ENCODE data around the gene FREY1.
A peak's percentile ranks its signal among the peaks of the same experiment; 100 is the strongest.

The FREY1 gene

DNA sequence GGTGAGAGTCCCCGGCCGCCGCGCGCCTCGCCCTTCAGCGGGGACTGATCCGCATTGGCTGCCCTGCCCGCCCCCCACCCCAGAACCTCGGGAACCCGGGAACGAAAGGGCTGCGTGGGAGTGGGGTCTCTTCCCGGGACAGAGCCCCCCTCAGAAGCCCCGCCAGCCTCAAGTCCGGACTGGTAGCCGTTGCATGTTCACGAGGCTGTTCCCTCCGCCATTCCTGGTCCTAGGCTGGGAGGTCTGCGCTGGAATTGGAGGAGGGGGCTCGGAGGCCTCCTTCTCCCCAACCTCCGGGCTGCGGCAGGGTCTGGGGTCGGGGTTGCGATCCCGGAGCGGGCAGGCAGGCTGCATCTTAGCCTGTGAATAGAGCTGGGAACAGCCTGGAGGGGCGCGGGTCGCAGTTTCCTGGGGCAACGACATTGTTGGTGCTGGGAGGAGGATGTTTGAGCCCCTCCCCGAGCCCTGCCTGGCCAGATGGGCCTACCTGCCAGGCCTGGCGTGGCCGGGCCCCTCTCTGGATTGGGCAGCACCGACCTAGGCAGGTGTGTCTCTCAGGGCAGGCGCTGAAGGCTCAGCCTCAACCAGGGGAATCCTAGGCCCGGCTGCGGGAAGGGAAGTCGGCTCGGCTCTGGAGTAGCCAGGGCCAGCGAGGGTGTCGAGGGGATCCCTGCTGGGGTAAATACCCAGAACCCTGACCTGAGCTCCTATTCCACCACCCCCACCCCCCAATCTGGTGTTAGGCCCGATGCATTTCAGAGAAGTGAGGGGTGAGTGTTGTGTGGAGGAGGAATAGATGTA lies 20.9 kb downstream of the FREY1 start:
- no peak for DNase-seq (ENCODE audit: low read depth)
- TF ChIP-seq, protein P1, sequence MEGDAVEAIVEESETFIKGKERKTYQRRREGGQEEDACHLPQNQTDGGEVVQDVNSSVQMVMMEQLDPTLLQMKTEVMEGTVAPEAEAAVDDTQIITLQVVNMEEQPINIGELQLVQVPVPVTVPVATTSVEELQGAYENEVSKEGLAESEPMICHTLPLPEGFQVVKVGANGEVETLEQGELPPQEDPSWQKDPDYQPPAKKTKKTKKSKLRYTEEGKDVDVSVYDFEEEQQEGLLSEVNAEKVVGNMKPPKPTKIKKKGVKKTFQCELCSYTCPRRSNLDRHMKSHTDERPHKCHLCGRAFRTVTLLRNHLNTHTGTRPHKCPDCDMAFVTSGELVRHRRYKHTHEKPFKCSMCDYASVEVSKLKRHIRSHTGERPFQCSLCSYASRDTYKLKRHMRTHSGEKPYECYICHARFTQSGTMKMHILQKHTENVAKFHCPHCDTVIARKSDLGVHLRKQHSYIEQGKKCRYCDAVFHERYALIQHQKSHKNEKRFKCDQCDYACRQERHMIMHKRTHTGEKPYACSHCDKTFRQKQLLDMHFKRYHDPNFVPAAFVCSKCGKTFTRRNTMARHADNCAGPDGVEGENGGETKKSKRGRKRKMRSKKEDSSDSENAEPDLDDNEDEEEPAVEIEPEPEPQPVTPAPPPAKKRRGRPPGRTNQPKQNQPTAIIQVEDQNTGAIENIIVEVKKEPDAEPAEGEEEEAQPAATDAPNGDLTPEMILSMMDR (IDR thresholded peaks at IDR 0.05; ENCODE audit: insufficient read depth, low read depth, low read length, missing control alignments): no peak
- H3K4me3 ChIP-seq (ENCODE audit: low read length): peak overlapping the region; percentile 24

DNA sequence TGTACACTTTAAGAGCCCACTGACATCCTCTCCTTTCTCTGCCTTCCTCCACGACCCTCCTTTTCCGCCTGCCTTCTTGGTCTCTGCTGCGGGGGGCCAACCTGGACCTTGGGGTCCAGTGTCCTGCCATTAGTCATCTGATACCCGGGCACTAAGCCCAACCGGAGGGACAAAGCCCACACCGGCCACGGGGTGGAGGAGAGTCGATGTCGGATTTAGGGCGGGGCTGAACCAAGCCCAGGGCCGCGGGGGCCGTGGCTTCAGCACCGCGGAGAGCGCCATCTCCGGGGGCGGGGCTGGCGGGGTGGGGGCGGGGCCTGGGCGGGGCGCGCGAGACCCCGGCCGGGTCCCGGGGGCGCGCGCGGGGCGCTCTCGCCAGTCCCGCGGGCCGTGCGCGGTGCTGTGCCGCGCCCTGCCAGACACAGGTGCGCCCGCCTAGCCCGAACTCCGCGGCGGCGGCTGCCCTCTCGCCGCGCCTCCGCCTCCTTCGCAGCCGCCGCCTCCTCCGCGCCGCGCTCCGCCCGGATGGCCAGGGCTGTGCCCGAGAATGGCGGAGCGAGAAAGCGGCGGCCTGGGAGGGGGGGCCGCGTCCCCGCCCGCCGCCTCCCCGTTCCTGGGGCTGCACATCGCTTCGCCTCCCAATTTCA lies 21.7 kb downstream of the FREY1 start, which contains the start of gene MAPK8IP1:
Gene MAPK8IP1 (plus strand): TSS at position 378 of the 647 bp plus-strand sequence. CDS start 170 bp downstream, at position 548.
- peak within 1 kb of the TSS; percentile 24 for H3K4me3 ChIP-seq (ENCODE audit: low read length)
- TF ChIP-seq, protein P1 (IDR thresholded peaks at IDR 0.05; ENCODE audit: insufficient read depth, low read depth, low read length, missing control alignments): no peak
- DNase-seq (ENCODE audit: low read depth): peak; percentile 55

DNA sequence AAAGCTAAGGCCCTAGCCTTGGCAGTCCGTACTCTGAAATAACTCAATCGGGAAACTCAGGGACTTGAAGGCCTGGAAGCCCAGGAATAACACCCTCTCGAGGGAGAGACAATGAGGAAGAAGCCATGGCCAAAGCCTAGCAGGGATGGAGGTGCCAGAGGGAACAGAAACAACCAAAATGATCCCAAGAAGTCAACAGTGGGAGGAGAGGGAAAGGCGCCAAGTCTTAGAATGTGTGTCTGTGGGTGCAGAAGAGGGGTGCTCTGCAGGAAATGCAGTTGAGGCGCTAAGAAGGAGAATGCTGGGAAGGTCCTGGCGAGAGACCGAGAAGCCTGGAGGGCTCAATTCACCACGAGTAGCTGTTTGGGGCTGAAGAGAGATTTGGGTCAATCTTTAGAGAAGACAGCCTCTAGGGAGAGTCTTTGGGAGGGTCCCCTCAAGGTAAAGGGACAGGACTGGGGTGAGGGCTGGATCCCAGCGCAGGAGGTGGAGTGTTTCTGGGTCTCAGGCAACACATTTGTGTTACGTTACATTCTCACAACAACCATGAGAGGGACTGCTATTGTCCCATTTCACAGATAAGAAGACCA lies 22.4 kb downstream of the FREY1 start:
- no peak for DNase-seq (ENCODE audit: low read depth)
- no peak overlapping the region for H3K4me3 ChIP-seq (ENCODE audit: low read length)
- TF ChIP-seq, protein P1 (IDR thresholded peaks at IDR 0.05; ENCODE audit: insufficient read depth, low read depth, low read length, missing control alignments): no peak

DNA sequence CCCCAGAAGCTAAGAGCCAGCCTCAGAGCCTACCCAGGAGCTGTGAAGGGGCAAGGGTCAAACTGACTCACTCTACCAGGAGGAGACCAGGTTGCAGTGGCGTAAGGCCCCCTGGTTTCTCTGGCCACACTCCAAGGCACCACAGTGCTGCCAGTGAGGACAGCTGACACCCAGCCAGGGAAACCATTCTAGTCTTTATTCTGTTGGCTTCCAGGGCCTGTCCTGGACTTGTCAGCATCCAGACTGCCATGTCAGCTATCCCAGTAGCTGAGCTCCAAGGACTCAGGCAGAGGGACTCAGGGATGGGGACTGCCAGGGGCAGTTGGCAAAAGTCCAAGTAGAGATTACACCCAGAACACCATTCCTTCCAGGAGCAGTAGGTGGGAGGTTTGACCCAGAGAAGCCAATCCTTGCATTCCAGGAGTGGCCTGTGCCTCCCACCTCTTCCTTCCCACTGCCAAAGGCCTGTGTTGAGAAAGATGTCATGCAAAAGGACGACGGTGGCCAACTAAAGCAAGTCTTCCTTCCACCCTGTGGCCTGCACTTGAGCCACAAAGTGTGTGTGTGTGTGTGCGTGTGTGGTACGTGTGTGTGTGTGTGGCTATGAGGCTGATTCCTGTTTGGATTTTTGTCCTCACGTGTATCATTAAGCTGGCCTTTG lies 25.2 kb downstream of the FREY1 start:
- TF ChIP-seq, protein P1 (IDR thresholded peaks at IDR 0.05; ENCODE audit: insufficient read depth, low read depth, low read length, missing control alignments): no peak
- no peak for DNase-seq (ENCODE audit: low read depth)
- no peak overlapping the region for H3K4me3 ChIP-seq (ENCODE audit: low read length)

DNA sequence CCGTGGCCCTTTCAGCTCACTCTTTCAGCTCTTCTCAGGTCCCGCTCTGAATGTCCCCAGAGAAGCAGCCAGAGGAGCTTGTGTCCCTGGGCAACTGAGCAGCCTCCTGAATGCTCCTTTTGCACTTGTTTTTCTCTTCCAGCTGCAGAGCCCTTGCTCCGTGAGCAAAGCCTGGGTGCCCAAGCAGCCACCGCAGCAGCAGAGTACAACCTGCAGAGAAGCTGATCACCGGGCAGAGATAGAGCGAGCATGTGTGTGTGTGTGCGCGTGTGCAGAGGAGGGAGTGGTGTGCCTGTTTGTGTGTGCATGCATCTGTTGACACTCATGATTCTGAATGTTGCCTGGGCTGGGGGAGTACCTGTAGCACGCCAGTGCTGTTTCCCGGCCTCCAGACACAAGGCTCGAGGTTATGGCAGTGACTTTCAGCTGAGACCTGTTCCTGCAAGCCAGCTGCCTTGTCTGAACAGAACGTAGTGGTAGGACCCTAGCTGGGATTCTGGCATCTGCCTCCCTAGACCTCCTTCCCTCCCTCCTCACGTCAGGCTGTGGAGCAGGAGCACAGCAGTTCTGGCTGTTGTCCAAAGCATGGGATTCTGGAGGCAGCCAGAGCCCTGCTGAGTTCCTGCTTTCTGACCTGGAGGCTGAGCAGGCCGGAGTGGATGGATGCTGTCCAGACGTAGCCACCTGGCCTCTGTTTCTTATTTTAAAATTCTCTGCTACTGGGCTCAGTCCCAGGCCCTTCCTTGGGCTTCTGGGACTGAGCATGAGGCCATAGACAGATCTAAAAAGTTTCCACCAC lies 26.1 kb downstream of the FREY1 start:
- H3K4me3 ChIP-seq (ENCODE audit: low read length): no peak overlapping the region
- TF ChIP-seq, protein P1 (IDR thresholded peaks at IDR 0.05; ENCODE audit: insufficient read depth, low read depth, low read length, missing control alignments): no peak
- DNase-seq (ENCODE audit: low read depth): no peak
